HEK293T (cell line): Measurements from ENCODE around the gene SLC6A17.

Source experiments
- CTCF ChIA-PET: fragments of 350-600 bp; formaldehyde crosslinking; extraction: SDS; loops from one replicate; lab custom pipeline; 2021; ENCODE audit warnings: antibody characterized with exemption, inconsistent platforms; lab: Yijun Ruan, JAX
- POLR2A ChIA-PET: fragments of 350-600 bp; formaldehyde crosslinking; extraction: SDS; loops from one replicate; lab custom pipeline; 2020; ENCODE audit warnings: antibody characterized with exemption, inconsistent platforms; lab: Yijun Ruan, JAX
- DNase-seq: peaks from one replicate; pipeline ENCODE4 v3.0.0; 2012; ENCODE audit warnings: mixed read lengths; ENCODE audit errors: extremely low spot score
- ARNT ChIP-seq: fragments of 450-650 bp; IDR thresholded peaks from 2 replicates; pipeline ENCODE4 v1.6.1; 2017; ENCODE audit warnings: mild to moderate bottlenecking
- BHLHE40 ChIP-seq: fragments of 450-650 bp; IDR thresholded peaks from 2 replicates; pipeline ENCODE4 v1.6.1; 2016; ENCODE audit warnings: mild to moderate bottlenecking, moderate library complexity, borderline replicate concordance
- CTBP1 ChIP-seq: fragments of 450-650 bp; IDR thresholded peaks from 2 replicates; pipeline ENCODE4 v1.6.1; 2016; ENCODE audit warnings: borderline replicate concordance
- ELF4 ChIP-seq: fragments of 450-650 bp; IDR thresholded peaks from 2 replicates; pipeline ENCODE4 v1.6.1; 2017; ENCODE audit warnings: antibody characterized with exemption
- FOXA1 ChIP-seq: fragments of 450-650 bp; IDR thresholded peaks from 2 replicates; pipeline ENCODE4 v1.6.1; 2016; ENCODE audit warnings: mild to moderate bottlenecking
- FOXK2 ChIP-seq: fragments of 450-650 bp; IDR thresholded peaks from 2 replicates; pipeline ENCODE4 v1.6.1; 2016; ENCODE audit warnings: mild to moderate bottlenecking
- FOXM1 ChIP-seq: fragments of 450-650 bp; IDR thresholded peaks from 2 replicates; pipeline ENCODE4 v1.6.1; 2017; ENCODE audit warnings: mild to moderate bottlenecking, borderline replicate concordance
- HDGF ChIP-seq: fragments of 450-650 bp; IDR thresholded peaks from 2 replicates; pipeline ENCODE4 v1.6.1; 2017; ENCODE audit warnings: antibody characterized with exemption, borderline replicate concordance
- L3MBTL2 ChIP-seq: fragments of 450-650 bp; conservative IDR thresholded peaks from 2 replicates; pipeline ENCODE4 v1.6.1; 2016; ENCODE audit warnings: mild to moderate bottlenecking
- LEF1 ChIP-seq: fragments of 450-650 bp; IDR thresholded peaks from 2 replicates; pipeline ENCODE4 v1.6.1; 2017; ENCODE audit warnings: mild to moderate bottlenecking, borderline replicate concordance
- NFRKB ChIP-seq: fragments of 450-650 bp; IDR thresholded peaks from 2 replicates; pipeline ENCODE4 v1.6.1; 2016; ENCODE audit warnings: mild to moderate bottlenecking, moderate library complexity
- PKNOX1 ChIP-seq: fragments of 450-650 bp; IDR thresholded peaks from 2 replicates; pipeline ENCODE4 v1.6.1; 2016
- SP1 ChIP-seq: fragments of 450-650 bp; IDR thresholded peaks from 2 replicates; pipeline ENCODE4 v1.6.1; 2017
- SUZ12 ChIP-seq: fragments of 450-650 bp; IDR thresholded peaks from 2 replicates; pipeline ENCODE4 v1.6.1; 2016; ENCODE audit warnings: mild to moderate bottlenecking
- TARDBP ChIP-seq: fragments of 450-650 bp; IDR thresholded peaks from 2 replicates; pipeline ENCODE4 v1.6.1; 2016
- ZNF384 ChIP-seq: fragments of 450-650 bp; IDR thresholded peaks from 2 replicates; pipeline ENCODE4 v1.6.1; 2016

Gene SLC6A17

GRCh38 chr1:110248746-110249145 is 98.5 kb downstream of the SLC6A17 start:
- ChIA-PET POLR2A (no interaction called here), CTCF (no interaction called here)
- DNase-seq, result no peak
- no peak for TF ChIP-seq FOXA1
- no peak for TF ChIP-seq CTBP1
- no peak for TF ChIP-seq BHLHE40
- TF ChIP-seq SP1, result no peak
- no peak for TF ChIP-seq FOXM1
- no peak for TF ChIP-seq L3MBTL2
- no peak for TF ChIP-seq HDGF
- no peak for TF ChIP-seq SUZ12
- TF ChIP-seq ZNF384, result no peak
- no peak for TF ChIP-seq LEF1
- TF ChIP-seq PKNOX1, result no peak
- TF ChIP-seq TARDBP, result no peak
- TF ChIP-seq ARNT, result no peak
- TF ChIP-seq ELF4, result no peak
- no peak for TF ChIP-seq FOXK2
- TF ChIP-seq NFRKB, result no peak

GRCh38 chr1:110249256-110249655 is 99.0 kb downstream of the SLC6A17 start:
- no peak for DNase-seq
- ChIA-PET POLR2A (no interaction called here), CTCF (no interaction called here)
- TF ChIP-seq L3MBTL2 (no peak), CTBP1 (no peak), NFRKB (no peak), SP1 (no peak), FOXA1 (no peak), ZNF384 (no peak), ELF4 (no peak), HDGF (no peak), LEF1 (no peak), SUZ12 (no peak), TARDBP (no peak), ARNT (no peak), PKNOX1 (no peak)

GRCh38 chr1:110250008-110250407 is 99.7 kb downstream of the SLC6A17 start:
- ChIA-PET CTCF (no interaction called here), POLR2A (no interaction called here)
- no peak for DNase-seq
- TF ChIP-seq SP1, result no peak
- no peak for TF ChIP-seq FOXA1
- no peak for TF ChIP-seq HDGF
- no peak for TF ChIP-seq LEF1
- TF ChIP-seq SUZ12, result no peak
- TF ChIP-seq FOXK2, result no peak
- TF ChIP-seq L3MBTL2, result no peak
- TF ChIP-seq ZNF384, result no peak
- no peak for TF ChIP-seq ARNT
- TF ChIP-seq ELF4, result no peak
- no peak for TF ChIP-seq TARDBP
- TF ChIP-seq PKNOX1, result no peak
- TF ChIP-seq CTBP1, result no peak
- TF ChIP-seq BHLHE40, result no peak
- TF ChIP-seq NFRKB, result no peak
- no peak for TF ChIP-seq FOXM1

- ChIA-PET POLR2A (no interaction called here), CTCF (no interaction called here)
- TF ChIP-seq ELF4, result no peak
- TF ChIP-seq L3MBTL2, result no peak
- no peak for TF ChIP-seq ZNF384
- TF ChIP-seq HDGF, result no peak
- no peak for TF ChIP-seq ARNT
- no peak for TF ChIP-seq FOXK2
- no peak for TF ChIP-seq BHLHE40
- TF ChIP-seq FOXA1, result no peak
- TF ChIP-seq LEF1, result no peak
- no peak for TF ChIP-seq PKNOX1
- no peak for TF ChIP-seq CTBP1
- no peak for TF ChIP-seq SUZ12
- TF ChIP-seq NFRKB, result no peak
- no peak for TF ChIP-seq SP1
- no peak for TF ChIP-seq TARDBP
- DNase-seq, result no peak
These were observed 100.5 kb downstream of the SLC6A17 start for GRCh38 chr1:110250749-110251148.
